HuH-7.5 (cell line): ENCODE measurements around the gene OR56B4.
"Not testable (repeated sequence)": the region's sequence is repeated elsewhere in the genome, so short reads cannot be mapped to it uniquely, and the experiment has no call there.

Source experiments
- DNase-seq: peaks from one replicate; pipeline ENCODE4 v3.0.0; 2011; ENCODE audit warnings: low spot score

The OR56B4 gene

GRCh38 chr11:6107384-6107783, at the start of gene OR56B4:
Gene OR56B4, plus strand, starts transcription at chr11:6107684. Its CDS starts 95 bp downstream, at chr11:6107779.
- DNase-seq = not testable (repeated sequence)

GRCh38 chr11:6061475-6061874, 46.0 kb upstream of the OR56B4 start:
- DNase-seq = no peak

DNA sequence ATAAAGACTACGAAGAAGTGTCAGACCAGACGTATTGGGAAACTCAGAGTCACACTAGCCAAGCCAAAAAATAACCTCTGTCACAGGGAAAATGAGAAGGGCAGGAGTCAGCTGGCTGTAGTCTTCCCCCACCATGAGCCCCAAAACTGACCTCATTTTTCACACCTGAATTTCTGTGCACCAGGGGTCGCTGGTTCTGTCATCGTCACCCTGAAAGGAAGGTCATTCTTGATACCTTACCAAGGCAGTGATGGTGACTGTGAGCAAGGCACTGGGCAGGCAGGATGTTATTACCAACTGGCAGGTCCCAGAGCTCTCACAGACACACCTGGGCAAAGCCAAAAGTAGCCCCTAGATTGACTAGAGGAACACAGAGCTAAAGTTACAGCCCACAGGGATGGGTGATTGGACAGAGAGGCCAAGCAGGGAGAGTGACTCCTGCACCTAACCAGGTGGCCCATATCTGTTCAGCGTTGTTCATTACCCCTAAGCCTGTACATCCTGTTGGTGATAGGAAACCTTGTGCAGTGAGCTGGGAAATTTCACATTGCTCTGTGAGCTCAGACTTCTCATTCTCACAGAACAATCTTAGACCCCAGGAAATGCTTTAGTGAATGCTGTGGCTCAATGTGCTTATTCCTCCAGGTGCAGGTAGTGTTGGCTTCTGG, 44.7 kb upstream of the OR56B4 start:
- no peak for DNase-seq

- DNase-seq = no peak
These were observed 40.0 kb upstream of the OR56B4 start for GRCh38 chr11:6067502-6067901.

- not testable (repeated sequence) for DNase-seq
These were observed 31.0 kb upstream of the OR56B4 start for GRCh38 chr11:6076443-6076842.

GRCh38 chr11:6077723-6078122, 29.8 kb upstream of the OR56B4 start:
- DNase-seq = no peak

GRCh38 chr11:6079463-6079862, 28.0 kb upstream of the OR56B4 start:
- no peak for DNase-seq

DNA sequence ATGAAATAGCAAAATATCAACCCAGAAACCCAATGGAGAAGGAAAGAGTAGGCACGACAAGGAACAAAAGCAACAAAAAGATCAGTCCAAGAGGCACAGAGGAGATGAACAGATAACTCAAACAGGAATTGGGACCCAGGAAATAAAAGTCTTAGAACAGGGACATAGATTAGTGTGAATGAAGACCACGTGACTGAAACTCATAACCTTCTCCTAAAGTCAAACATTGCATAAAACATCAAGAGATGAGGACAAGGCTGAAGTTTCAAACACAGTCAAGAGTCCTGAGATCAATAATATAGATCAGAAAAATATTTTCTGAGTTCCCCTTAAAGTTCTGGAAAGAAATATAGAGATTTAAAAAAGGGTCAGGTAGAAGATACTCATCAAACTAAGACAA, 24.4 kb upstream of the OR56B4 start:
- no peak for DNase-seq

DNA sequence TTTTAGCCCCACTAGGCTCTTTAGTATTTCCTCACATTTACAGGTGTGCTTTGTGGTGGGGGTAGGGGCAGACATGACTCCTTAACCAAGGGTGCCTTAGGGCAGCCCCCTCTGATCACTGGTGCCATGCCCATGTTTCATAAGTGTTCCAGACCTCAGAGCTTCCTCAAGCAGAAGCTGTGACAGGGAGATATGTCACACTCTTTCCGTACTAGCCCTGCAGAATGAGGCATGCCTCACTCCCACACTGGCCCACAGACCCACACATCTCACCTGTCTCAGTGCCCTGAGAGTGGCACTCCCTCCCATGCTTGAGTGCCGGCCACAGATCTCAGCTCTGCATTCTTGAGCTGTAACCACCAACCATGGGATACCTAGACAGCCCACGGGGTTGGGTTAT, 22.9 kb upstream of the OR56B4 start:
- DNase-seq = no peak

DNA sequence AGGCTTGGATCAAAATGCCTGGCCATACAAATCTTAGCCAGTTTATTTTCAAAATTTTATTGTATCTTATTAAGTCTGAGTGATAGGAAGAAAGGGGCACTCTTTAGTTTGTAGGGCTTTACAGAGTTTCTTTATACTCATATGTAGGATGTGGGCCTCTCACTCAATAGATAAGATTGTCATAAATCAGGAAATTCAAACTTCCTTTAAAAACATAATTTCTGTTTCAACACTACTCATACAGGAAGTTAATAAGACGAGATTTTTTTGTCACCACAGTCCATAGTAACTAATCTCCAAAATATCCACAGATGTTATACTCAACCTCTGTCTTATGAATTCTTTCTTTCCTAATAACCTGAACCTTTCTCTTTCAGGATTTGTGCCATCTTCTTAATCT, 13.3 kb upstream of the OR56B4 start:
- no peak for DNase-seq

GRCh38 chr11:6095798-6096197, 11.7 kb upstream of the OR56B4 start:
- no peak for DNase-seq

GRCh38 chr11:6096417-6096816, 11.1 kb upstream of the OR56B4 start:
- no peak for DNase-seq

- DNase-seq = no peak
These were observed 7.9 kb upstream of the OR56B4 start for GRCh38 chr11:6099577-6099976.

DNA sequence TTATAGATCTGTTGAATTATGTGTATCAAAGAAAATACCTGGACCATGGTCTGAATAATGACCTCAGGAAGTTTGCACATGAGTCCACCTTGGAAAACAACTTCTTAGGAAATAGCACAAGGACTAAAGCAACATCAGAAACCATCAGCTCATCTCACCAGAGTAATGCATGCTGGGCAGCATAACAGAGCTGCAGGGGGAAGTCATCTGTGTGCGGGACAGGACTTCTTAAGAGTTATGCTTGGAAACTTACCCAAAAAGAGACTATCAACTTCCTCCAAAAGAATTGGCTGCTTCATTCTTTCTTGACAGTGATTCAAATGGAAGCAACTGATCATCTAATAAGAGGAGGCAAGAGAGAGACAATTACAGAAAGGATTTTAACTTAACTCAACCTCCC, 2.5 kb downstream of the OR56B4 start:
- DNase-seq = no peak

DNA sequence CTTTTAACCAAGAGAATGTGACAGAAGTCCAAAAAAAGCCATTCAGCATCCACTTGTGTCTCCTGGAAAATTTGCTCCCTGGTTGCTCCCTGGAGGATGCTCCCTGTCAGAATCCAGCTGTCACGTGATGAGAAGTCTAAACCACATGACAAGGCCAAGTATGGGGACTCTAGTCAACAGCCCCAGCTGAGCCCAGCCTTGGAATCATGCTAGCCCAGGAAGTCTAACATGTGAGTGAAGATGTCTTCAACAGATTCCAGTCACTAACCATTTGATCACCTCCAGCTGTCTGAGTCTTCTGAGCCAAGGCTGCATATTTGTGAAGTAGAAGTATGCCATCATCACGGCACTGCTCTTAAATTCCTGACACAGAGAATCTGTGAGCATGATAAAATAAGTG, 4.2 kb downstream of the OR56B4 start:
- no peak for DNase-seq

DNA sequence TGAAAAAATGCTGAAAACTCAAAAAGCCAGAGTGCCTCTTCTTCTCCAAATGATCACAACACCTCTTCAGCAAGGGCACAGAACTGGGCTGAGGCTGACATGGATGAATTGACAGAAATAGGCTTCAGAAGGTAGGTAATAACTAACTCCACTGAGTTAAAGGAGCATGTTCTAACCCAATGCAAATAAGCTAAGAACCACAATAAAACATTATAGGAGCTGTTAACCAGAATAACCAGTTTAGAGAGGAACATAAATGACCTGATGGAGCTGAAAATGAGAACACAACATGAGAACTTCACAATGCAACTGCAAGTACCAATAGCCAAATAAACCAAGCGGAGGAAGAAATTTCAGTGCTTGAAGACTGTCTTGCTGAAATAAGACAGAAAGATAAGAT, 9.2 kb downstream of the OR56B4 start:
- no peak for DNase-seq

GRCh38 chr11:6124245-6124644, 16.8 kb downstream of the OR56B4 start:
- no peak for DNase-seq

- DNase-seq = no peak
These were observed 20.4 kb downstream of the OR56B4 start for GRCh38 chr11:6127881-6128280.

GRCh38 chr11:6129011-6129410, 21.5 kb downstream of the OR56B4 start:
- no peak for DNase-seq

DNA sequence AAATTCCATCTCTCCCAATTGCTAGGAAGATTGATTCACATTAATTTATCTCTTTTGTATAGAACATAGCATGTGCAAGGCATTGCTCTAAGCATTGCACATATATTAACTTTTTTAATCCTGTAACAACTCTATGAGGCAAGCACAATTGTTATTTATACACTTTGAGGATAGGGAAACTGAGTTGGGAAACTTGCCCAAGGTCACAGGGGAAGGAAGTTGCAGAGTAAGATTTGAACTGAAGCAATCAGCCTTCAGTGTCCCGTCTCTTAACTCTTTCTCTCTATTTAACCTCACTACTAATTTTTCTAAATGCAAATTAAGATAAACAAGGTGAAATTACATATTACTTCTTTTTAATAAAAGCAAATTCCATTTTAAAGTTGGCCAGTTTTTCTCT, 22.2 kb downstream of the OR56B4 start:
- no peak for DNase-seq

DNA sequence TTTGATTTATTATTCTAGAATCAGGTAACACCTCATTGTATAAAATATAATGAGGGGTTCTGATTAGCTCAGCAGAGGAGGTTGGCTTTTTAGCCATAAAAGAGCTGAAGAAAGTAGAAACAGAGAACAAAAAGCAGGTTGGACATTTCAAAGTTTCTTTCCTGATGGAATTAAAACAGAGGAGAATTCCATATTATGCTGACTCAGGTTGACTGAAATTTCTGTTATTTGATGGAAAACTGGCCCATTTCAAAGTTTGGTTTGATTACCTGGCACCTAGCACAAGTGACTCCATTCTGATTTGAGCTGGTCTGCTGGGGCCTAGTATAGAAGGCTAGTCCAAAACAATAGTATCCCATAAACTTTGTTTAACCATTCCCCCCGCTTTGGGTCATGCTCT, 24.9 kb downstream of the OR56B4 start:
- no peak for DNase-seq

- DNase-seq = not testable (repeated sequence)
These were observed 28.5 kb downstream of the OR56B4 start for GRCh38 chr11:6135936-6136335.

DNA sequence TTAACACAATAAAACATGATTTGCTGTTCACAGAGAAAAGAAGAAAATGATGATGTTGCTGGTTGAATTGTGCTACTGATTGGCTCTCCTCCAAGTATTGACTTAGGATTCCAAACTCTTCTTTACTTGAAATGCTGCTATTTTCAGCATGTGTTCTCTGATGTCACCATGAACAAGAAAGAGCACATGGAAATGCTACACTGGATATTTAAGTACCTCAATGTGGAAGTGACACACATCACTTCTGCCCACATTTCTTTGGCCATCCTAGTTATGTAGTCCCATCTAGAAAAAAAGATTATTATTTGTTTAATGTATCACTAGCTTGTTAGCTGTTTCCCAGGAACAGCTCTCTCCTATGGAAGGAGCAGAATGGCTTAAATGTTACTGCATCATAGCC, 35.5 kb downstream of the OR56B4 start:
- no peak for DNase-seq

GRCh38 chr11:6143737-6144136, 36.3 kb downstream of the OR56B4 start:
- not testable (repeated sequence) for DNase-seq

- DNase-seq = no peak
These were observed 43.6 kb downstream of the OR56B4 start for GRCh38 chr11:6151117-6151516.
